Transverse colon (tissue), 4 donors: ENCODE data around the gene CACNA1A. TPM values are rescaled to one million over a fixed set of nuclear protein-coding genes. Genes with fewer than 3 reads are reported as not detected.

Source experiments
- DNase-seq: peaks from one replicate; pipeline ENCODE4 v3.0.0-alpha.2; 2019
- H3K27ac ChIP-seq, 4 donors: fragments of 200-600 bp; sonication (generic); 2 replicates each; pipeline ENCODE4 v1.5.1; 2016 to 2018; ENCODE audit warnings: inconsistent platforms in 4 of 4
- H3K27me3 ChIP-seq: fragments of 200-600 bp; sonication (generic); 2 replicates; pipeline ENCODE4 v1.5.1; 2017; ENCODE audit warnings: inconsistent platforms
- H3K36me3 ChIP-seq, 4 donors: fragments of 200-600 bp; sonication (generic); 2 replicates each; pipeline ENCODE4 v1.5.1; 2017 to 2019; ENCODE audit warnings: inconsistent platforms in 4 of 4
- H3K4me1 ChIP-seq, 4 donors: fragments of 200-600 bp; sonication (generic); 2 replicates each; pipeline ENCODE4 v1.5.1; 2017 to 2020; ENCODE audit warnings: inconsistent platforms in 4 of 4
- H3K4me3 ChIP-seq, 4 donors: fragments of 200-600 bp; sonication (generic); 1 replicate in 1 of 4; 2 replicates in 3 of 4; pipeline versions ENCODE4 v1.5.1 to v1.6.1; 2017 to 2019; ENCODE audit warnings: inconsistent platforms in 4 of 4
- H3K9me3 ChIP-seq, 2 donors: fragments of 200-600 bp; sonication (generic); 2 replicates each; pipeline ENCODE4 v1.5.1; 2017 to 2019; ENCODE audit warnings: inconsistent platforms in 2 of 2
- CTCF ChIP-seq, 5 experiments: fragments of 200-600 bp in 3 of 5; fragments of 450-650 bp in 2 of 5; sonication (generic) in 3 of 5; IDR thresholded peaks; 1 replicate in 2 of 5; 2 replicates in 3 of 5; pipeline ENCODE4 v1.5.1; 2016 to 2017; ENCODE audit warnings: antibody characterized with exemption in 5 of 5, inconsistent platforms in 3 of 5, mild to moderate bottlenecking in 2 of 5, moderate library complexity in 1 of 5
- EP300 ChIP-seq: sonication (generic); formaldehyde crosslinking; IDR thresholded peaks from one replicate; pipeline ENCODE4 v1.6.1; 2017; ENCODE audit warnings: antibody characterized with exemption, low read depth
- POLR2A ChIP-seq: fragments of 450-650 bp; IDR thresholded peaks from one replicate; pipeline ENCODE4 v1.6.1; 2016; ENCODE audit warnings: antibody characterized with exemption, mild to moderate bottlenecking, moderate library complexity
- POLR2AphosphoS5 ChIP-seq, 3 donors: sonication (generic); formaldehyde crosslinking; IDR thresholded peaks; one replicate each; pipeline ENCODE4 v1.6.1; 2016; ENCODE audit warnings: antibody characterized with exemption in 3 of 3
- WGBS, 2 donors: methylation state at CpG; one replicate each; pipeline ENCODE4 v1.1.5; 2018; ENCODE audit warnings: low coverage in 1 of 2; 5-methylcytosine and 5-hydroxymethylcytosine counted together
- in situ Hi-C, 4 donors: fragments of 200-750 bp; cut with MboI; loops; one replicate each; pipeline versions ENCODE4 v1.15.0 to v1.15.1; 2017; ENCODE audit warnings: low sequenced_read_pairs in 3 of 4, low pct_ligation_motif_present in 1 of 4, low pct_unique_long_range_greater_than_20kb in 1 of 4
- intact Hi-C: fragments of 100-400 bp; cut with DNase I; formaldehyde crosslinking; loops from one replicate; pipeline ENCODE4 v1.15.1; 2023; ENCODE audit warnings: low total_unique reads
- total RNA-seq, 4 donors: library from RNA; depleted of rRNA; stranded (reverse); fragments of >200 nt; gene quantifications; one replicate each; pipeline ENCODE4 v1.1.0, GENCODE V29; 2016

The CACNA1A gene
- total RNA-seq, 4 donors from 2014 or later: 2.9 to 15.7 (median 5.2) TPM

- in situ Hi-C loops (loop anchor here in 2 of 4 donors (25.0 kb wide), 1 partner anchor 417 kb away; no protein-coding TSS in a partner anchor), intact Hi-C loops (no loop called here)
- WGBS, 2 donors: 66 to 80% methylated on average over 5 of the region's 5 CpGs
- Histone ChIP-seq H3K36me3 (no peaks in the 10 kb centered on the region), H3K4me3 (no peak overlapping the region), H3K4me1 (no peaks in the 10 kb centered on the region), H3K9me3 (no peaks in the 10 kb centered on the region), H3K27ac (no peak overlapping the region), H3K27me3 (peaks cover 20% of the 10 kb centered on the region)
- TF ChIP-seq CTCF (IDR thresholded peaks at IDR 0.05) (no peak), EP300 (no peak), POLR2A (no peak)
- no peak for DNase-seq
Observed at GRCh38 chr19:13294812-13295567, 211.3 kb downstream of the CACNA1A start.

- Histone ChIP-seq H3K9me3 (no peaks in the 10 kb centered on the region), H3K27ac (no peak overlapping the region), H3K4me1 (no peaks in the 10 kb centered on the region), H3K4me3 (no peak overlapping the region), H3K36me3 (no peaks in the 10 kb centered on the region), H3K27me3 (no peaks in the 10 kb centered on the region)
- 76 to 84% methylated on average over 3 of the region's 3 CpGs for WGBS, 2 donors
- no peak for DNase-seq
- TF ChIP-seq EP300 (no peak), CTCF (IDR thresholded peaks at IDR 0.05) (no peak), POLR2AphosphoS5 (IDR thresholded peaks at IDR 0.05) (no peak), POLR2A (no peak)
- in situ Hi-C loops (loop anchor here in 2 of 4 donors (25.0 kb wide), 1 partner anchor 420 kb away; no protein-coding TSS in a partner anchor), intact Hi-C loops (no loop called here)
Observed at GRCh38 chr19:13291913-13292312, 214.4 kb downstream of the CACNA1A start.

- in situ Hi-C loops: loop anchor here in 2 of 4 donors (25.0 kb wide), 1 partner anchor 422 kb away; no protein-coding TSS in a partner anchor
- Histone ChIP-seq H3K27ac (no peak overlapping the region), H3K36me3 (no peaks in the 10 kb centered on the region), H3K4me1 (no peaks in the 10 kb centered on the region), H3K4me3 (no peak overlapping the region), H3K27me3 (no peaks in the 10 kb centered on the region), H3K9me3 (no peaks in the 10 kb centered on the region)
- TF ChIP-seq CTCF (IDR thresholded peaks at IDR 0.05) (no peak), POLR2AphosphoS5 (IDR thresholded peaks at IDR 0.05) (no peak), EP300 (no peak)
- 75% methylated on average over 4 of the region's 4 CpGs; no CpG with 5 or more reads in 1 of the 2 donors for WGBS, 2 donors
- no peak for DNase-seq
- intact Hi-C loops: no loop called here
Observed at GRCh38 chr19:13290741-13291140, 215.5 kb downstream of the CACNA1A start.

GRCh38 chr19:13289295-13289694 is 217.0 kb downstream of the CACNA1A start:
- Histone ChIP-seq H3K4me3 (no peak overlapping the region), H3K27ac (no peak overlapping the region), H3K4me1 (no peaks in the 10 kb centered on the region), H3K36me3 (no peaks in the 10 kb centered on the region), H3K27me3 (no peaks in the 10 kb centered on the region), H3K9me3 (no peaks in the 10 kb centered on the region)
- no peak for TF ChIP-seq EP300
- no peak for TF ChIP-seq CTCF (IDR thresholded peaks at IDR 0.05)
- no peak for TF ChIP-seq POLR2A
- no peak for TF ChIP-seq POLR2AphosphoS5 (IDR thresholded peaks at IDR 0.05)
- intact Hi-C loops (no loop called here), in situ Hi-C loops (loop anchor here in 2 of 4 donors (10.0 to 25.0 kb wide), 2 partner anchors 296 to 423 kb away; no protein-coding TSS in a partner anchor)
- 60 to 85% methylated on average over 1 to 4 of the region's 4 CpGs for WGBS, 2 donors
- DNase-seq: no peak
